WTC11 (cell line): Measurements from ENCODE around the gene CBX5.

Source experiments
- ATF2 ChIP-seq: sonication (generic); formaldehyde crosslinking; IDR thresholded peaks from 2 replicates; pipeline ENCODE4 v1.8.1; 2022; ENCODE audit warnings: low read depth, missing genetic modification reagents, borderline replicate concordance
- E2F4 ChIP-seq: sonication (generic); formaldehyde crosslinking; IDR thresholded peaks from 2 replicates; pipeline ENCODE4 v1.8.1; 2022; ENCODE audit warnings: low read depth, mild to moderate bottlenecking, moderate library complexity, missing genetic modification reagents, borderline replicate concordance
- JAZF1 ChIP-seq: fragments of 250-450 bp; sonication (Bioruptor Pico); IDR thresholded peaks from 2 replicates; pipeline ENCODE4 v1.9.0; 2021; ENCODE audit warnings: moderate library complexity, mild to moderate bottlenecking, inconsistent platforms
- NR3C1 ChIP-seq: sonication (generic); formaldehyde crosslinking; conservative IDR thresholded peaks from 2 replicates; pipeline ENCODE4 v1.8.1; 2023; ENCODE audit warnings: low read depth, mild to moderate bottlenecking, missing genetic modification reagents
- STAT6 ChIP-seq: sonication (generic); formaldehyde crosslinking; conservative IDR thresholded peaks from 2 replicates; pipeline ENCODE4 v1.8.1; 2023; ENCODE audit warnings: mild to moderate bottlenecking, low read depth, missing genetic modification reagents, moderate library complexity
- TF ChIP-seq, protein P1 (sequence below): fragments of 200-600 bp; IDR thresholded peaks from 2 replicates; pipeline ENCODE4 v1.8.0; 2022; ENCODE audit warnings: antibody characterized with exemption
- TF ChIP-seq, protein P2 (sequence below): sonication (generic); formaldehyde crosslinking; IDR thresholded peaks from 2 replicates; pipeline ENCODE4 v1.8.0; 2022; ENCODE audit warnings: mild to moderate bottlenecking, missing genetic modification reagents

- TF ChIP-seq, protein P1, sequence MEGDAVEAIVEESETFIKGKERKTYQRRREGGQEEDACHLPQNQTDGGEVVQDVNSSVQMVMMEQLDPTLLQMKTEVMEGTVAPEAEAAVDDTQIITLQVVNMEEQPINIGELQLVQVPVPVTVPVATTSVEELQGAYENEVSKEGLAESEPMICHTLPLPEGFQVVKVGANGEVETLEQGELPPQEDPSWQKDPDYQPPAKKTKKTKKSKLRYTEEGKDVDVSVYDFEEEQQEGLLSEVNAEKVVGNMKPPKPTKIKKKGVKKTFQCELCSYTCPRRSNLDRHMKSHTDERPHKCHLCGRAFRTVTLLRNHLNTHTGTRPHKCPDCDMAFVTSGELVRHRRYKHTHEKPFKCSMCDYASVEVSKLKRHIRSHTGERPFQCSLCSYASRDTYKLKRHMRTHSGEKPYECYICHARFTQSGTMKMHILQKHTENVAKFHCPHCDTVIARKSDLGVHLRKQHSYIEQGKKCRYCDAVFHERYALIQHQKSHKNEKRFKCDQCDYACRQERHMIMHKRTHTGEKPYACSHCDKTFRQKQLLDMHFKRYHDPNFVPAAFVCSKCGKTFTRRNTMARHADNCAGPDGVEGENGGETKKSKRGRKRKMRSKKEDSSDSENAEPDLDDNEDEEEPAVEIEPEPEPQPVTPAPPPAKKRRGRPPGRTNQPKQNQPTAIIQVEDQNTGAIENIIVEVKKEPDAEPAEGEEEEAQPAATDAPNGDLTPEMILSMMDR = no peak
- TF ChIP-seq NR3C1 (CRISPR knock-in tag) (no peak), E2F4 (no peak), JAZF1 (CRISPR knock-in tag) (no peak), ATF2 (CRISPR knock-in tag) (no peak), STAT6 (CRISPR knock-in tag) (no peak)
- TF ChIP-seq, protein P2, sequence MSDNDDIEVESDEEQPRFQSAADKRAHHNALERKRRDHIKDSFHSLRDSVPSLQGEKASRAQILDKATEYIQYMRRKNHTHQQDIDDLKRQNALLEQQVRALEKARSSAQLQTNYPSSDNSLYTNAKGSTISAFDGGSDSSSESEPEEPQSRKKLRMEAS (CRISPR knock-in tag) = no peak
Observed at GRCh38 chr12:54220567-54220966, 59.4 kb downstream of the CBX5 start.
